Hematopoietic multipotent progenitor cell treated with erythropoietin and hydrocortisone succinate and interleukin-3 and kit ligand, for 15 days (in vitro differentiated cells): ENCODE data around the gene TRIM32.

Experiments used
- DNase-seq: peaks from one replicate; pipeline ENCODE4 v3.0.0-alpha.2; 2015; ENCODE audit warnings: low spot score

TRIM32 gene

GRCh38 chr9:116705531-116705930 is 18.4 kb downstream of the TRIM32 start:
- DNase-seq = no peak

- DNase-seq = no peak
Measured at GRCh38 chr9:116706310-116707290, 19.5 kb downstream of the TRIM32 start.

GRCh38 chr9:116712781-116713180 is 25.7 kb downstream of the TRIM32 start:
- DNase-seq = no peak

- no peak for DNase-seq
Measured at GRCh38 chr9:116713271-116713670, 26.2 kb downstream of the TRIM32 start.

GRCh38 chr9:116715751-116716150 is 28.6 kb downstream of the TRIM32 start:
- DNase-seq = no peak

- DNase-seq = no peak
Measured at GRCh38 chr9:116716438-116716837, 29.3 kb downstream of the TRIM32 start.

- DNase-seq = no peak
Measured at GRCh38 chr9:116717150-116717549, 30.0 kb downstream of the TRIM32 start.

GRCh38 chr9:116718111-116718510 is 31.0 kb downstream of the TRIM32 start:
- DNase-seq = no peak

- DNase-seq = no peak
Measured at GRCh38 chr9:116720111-116720510, 33.0 kb downstream of the TRIM32 start.

GRCh38 chr9:116721411-116721810 is 34.3 kb downstream of the TRIM32 start:
- no peak for DNase-seq

GRCh38 chr9:116721944-116722343 is 34.8 kb downstream of the TRIM32 start:
- no peak for DNase-seq

- no peak for DNase-seq
Measured at GRCh38 chr9:116724123-116724522, 37.0 kb downstream of the TRIM32 start.

- no peak for DNase-seq
Measured at GRCh38 chr9:116726602-116727001, 39.5 kb downstream of the TRIM32 start.

- no peak for DNase-seq
Measured at GRCh38 chr9:116733010-116733641, 46.0 kb downstream of the TRIM32 start.

- DNase-seq = no peak
Measured at GRCh38 chr9:116736399-116737151, 49.5 kb downstream of the TRIM32 start.

GRCh38 chr9:116737152-116737546 is 50.0 kb downstream of the TRIM32 start:
- peak; percentile 42 for DNase-seq

GRCh38 chr9:116741086-116741740 is 54.1 kb downstream of the TRIM32 start:
- DNase-seq = no peak

- DNase-seq = no peak
Measured at GRCh38 chr9:116741742-116742141, 54.6 kb downstream of the TRIM32 start.

GRCh38 chr9:116749176-116749575 is 62.1 kb downstream of the TRIM32 start:
- no peak for DNase-seq

GRCh38 chr9:116749772-116750171 is 62.7 kb downstream of the TRIM32 start:
- DNase-seq = no peak

GRCh38 chr9:116750510-116750909 is 63.4 kb downstream of the TRIM32 start:
- DNase-seq = no peak
